Endothelial cell of umbilical vein (primary cell): ENCODE data around the gene SMIM14. TPM values are rescaled to one million over a fixed set of nuclear protein-coding genes. Genes with fewer than 3 reads are reported as not detected.

Experiments used
- BruUV-seq: library from RNA; stranded (reverse); fragments of 400-500 nt; replicated peaks from 2 replicates; lab custom pipeline; 2021; lab: Mats Ljungman, UMichigan
- CTCF ChIA-PET: fragments of 300-600, 350-600 bp; sonication (Branson Sonifier 250); formaldehyde crosslinking; loops from one replicate; lab custom pipeline; 2021; ENCODE audit warnings: antibody characterized with exemption, inconsistent platforms; lab: Charles Lee
- POLR2A ChIA-PET: fragments of 300-600, 350-600 bp; sonication (Branson Sonifier 250); formaldehyde crosslinking; loops from one replicate; lab custom pipeline; 2021; ENCODE audit warnings: antibody characterized with exemption, inconsistent platforms; lab: Charles Lee
- DNase-seq: peaks from one replicate; pipeline ENCODE4 v3.0.0-alpha.2; 2011; ENCODE audit warnings: low read depth, low spot score
- FAIRE-seq: peaks from 2 replicates; lab custom pipeline; 2011; peaks lifted over from hg19 to GRCh38; lab: Jason Lieb, UNC
- H2AFZ ChIP-seq: 2 replicates; pipeline ENCODE4 v1.6.0; 2012; ENCODE audit warnings: low read depth, low read length, control low read depth, inconsistent platforms
- H3K27ac ChIP-seq: 2 replicates; pipeline ENCODE4 v1.5.1; 2011; ENCODE audit warnings: low read depth, mild to moderate bottlenecking, control low read depth, low read length, moderate library complexity; ENCODE audit not compliant: insufficient read depth
- H3K27me3 ChIP-seq, 2 experiments: 2 replicates each; pipeline versions ENCODE4 v1.6.0 to v1.6.1; 2011; ENCODE audit warnings: low read length in 2 of 2, mixed read lengths in 1 of 2; ENCODE audit not compliant: control insufficient read depth in 2 of 2, insufficient read depth in 2 of 2
- H3K36me3 ChIP-seq, 2 experiments: 2 replicates in 1 of 2; 3 replicates in 1 of 2; pipeline ENCODE4 v1.5.1; 2011; ENCODE audit warnings: low read length in 2 of 2, mild to moderate bottlenecking in 1 of 2, moderate library complexity in 1 of 2; ENCODE audit not compliant: control insufficient read depth in 2 of 2, insufficient read depth in 2 of 2; ENCODE audit errors: extremely low read depth in 1 of 2
- H3K4me1 ChIP-seq: 3 replicates; pipeline ENCODE4 v1.5.1; 2011; ENCODE audit warnings: mild to moderate bottlenecking, low read length; ENCODE audit not compliant: control insufficient read depth, insufficient read depth; ENCODE audit errors: extremely low read depth
- H3K4me2 ChIP-seq: 2 replicates; pipeline ENCODE4 v1.6.1; 2011; ENCODE audit warnings: low read length, control low read depth, mixed read lengths; ENCODE audit not compliant: insufficient read depth
- H3K4me3 ChIP-seq, 3 experiments: fragments of 200-600 bp in 1 of 3; sonication (generic), shearing (Covaris generic) in 1 of 3; replicated peaks in 1 of 3; 2 replicates each; pipeline ENCODE4 v1.5.1; 2011 to 2016; ENCODE audit warnings: control low read depth in 3 of 3, low read length in 3 of 3, mild to moderate bottlenecking in 2 of 3, inconsistent platforms in 1 of 3, low read depth in 1 of 3, moderate library complexity in 1 of 3; ENCODE audit not compliant: insufficient read depth in 1 of 3
- H3K79me2 ChIP-seq: 2 replicates; pipeline ENCODE4 v1.6.0; 2012; ENCODE audit warnings: low read length, inconsistent platforms; ENCODE audit not compliant: control insufficient read depth, insufficient read depth
- H3K9ac ChIP-seq: replicated peaks from 2 replicates; pipeline ENCODE3; 2011; ENCODE audit warnings: low read length, control low read depth; ENCODE audit not compliant: insufficient read depth; ENCODE audit errors: extremely low read depth
- H3K9me1 ChIP-seq: replicated peaks from 3 replicates; pipeline ENCODE4 v1.6.0; 2011; ENCODE audit warnings: mild to moderate bottlenecking, low read length; ENCODE audit not compliant: control insufficient read depth, insufficient read depth; ENCODE audit errors: extremely low read depth
- H3K9me3 ChIP-seq: replicated peaks from 2 replicates; pipeline ENCODE4 v1.5.1; 2012; ENCODE audit warnings: low read length, inconsistent platforms; ENCODE audit not compliant: control insufficient read depth, insufficient read depth
- H4K20me1 ChIP-seq: replicated peaks from 2 replicates; pipeline ENCODE3; 2011; ENCODE audit warnings: mild to moderate bottlenecking, low read length; ENCODE audit not compliant: control insufficient read depth, insufficient read depth; ENCODE audit errors: extremely low read depth
- EZH2 ChIP-seq: IDR thresholded peaks from 2 replicates; pipeline ENCODE4 v1.6.1; 2012; ENCODE audit warnings: borderline replicate concordance, low read depth, mild to moderate bottlenecking, moderate library complexity, low read length, inconsistent platforms; ENCODE audit not compliant: severe bottlenecking
- FOS ChIP-seq: IDR thresholded peaks from 2 replicates; pipeline ENCODE4 v1.6.1; 2011; ENCODE audit warnings: mild to moderate bottlenecking, low read length, moderate library complexity, borderline replicate concordance; ENCODE audit not compliant: insufficient read depth
- GATA2 ChIP-seq: IDR thresholded peaks from 2 replicates; pipeline ENCODE4 v1.7.0; 2011; ENCODE audit warnings: low read depth, mild to moderate bottlenecking, moderate library complexity, mixed read lengths, low read length; ENCODE audit not compliant: insufficient read length, insufficient read depth
- JUN ChIP-seq: IDR thresholded peaks from 2 replicates; pipeline ENCODE4 v1.6.1; 2011; ENCODE audit warnings: borderline replicate concordance, low read depth; ENCODE audit not compliant: insufficient read length, insufficient read depth
- MYC ChIP-seq: IDR thresholded peaks from one replicate; pipeline ENCODE4 v1.6.1; 2011; ENCODE audit warnings: mild to moderate bottlenecking, low read depth, low read length
- POLR2A ChIP-seq: IDR thresholded peaks from 2 replicates; pipeline ENCODE4 v1.6.1; 2012; ENCODE audit warnings: low read depth, mild to moderate bottlenecking, control low read depth, low read length
- POLR2AphosphoS5 ChIP-seq: IDR thresholded peaks from 2 replicates; pipeline ENCODE4 v1.6.1; 2012; ENCODE audit warnings: low read depth, mild to moderate bottlenecking, control low read depth, low read length, moderate library complexity; ENCODE audit not compliant: insufficient read depth
- dilution Hi-C: fragments of 300-500 bp; cut with MboI; formaldehyde crosslinking; loops from one replicate; pipeline ENCODE4 v1.15.0; 2019; ENCODE audit warnings: low sequenced_read_pairs; ENCODE audit not compliant: extremely low pct_ligation_motif_present
- intact Hi-C: fragments of 100-400 bp; cut with micrococcal nuclease; formaldehyde crosslinking; loops from one replicate; pipeline ENCODE4 v1.10.0; 2022
- polyA plus RNA-seq, 4 experiments: library from polyadenylated mRNA; depleted of rRNA in 3 of 4; stranded (reverse) in 3 of 4; unstranded in 1 of 4; fragments of >200 nt; gene quantifications; 2 replicates each; pipeline versions ENCODE4 v1.2.1 to v1.2.3, GENCODE V29; 2011 to 2012; ENCODE audit warnings: missing spikeins in 1 of 4
- total RNA-seq: library from RNA; stranded (reverse); gene quantifications from 2 replicates; pipeline ENCODE4 v1.2.3, GENCODE V29; 2021
- TF ChIP-seq, protein P1 (sequence below), 2 donors: IDR thresholded peaks; 1 replicate in 1 of 2; 2 replicates in 1 of 2; pipeline ENCODE4 v1.5.1; 2011; ENCODE audit warnings: low read length in 2 of 2, mild to moderate bottlenecking in 2 of 2, moderate library complexity in 2 of 2, control low read depth in 1 of 2, inconsistent platforms in 1 of 2, low read depth in 1 of 2; ENCODE audit not compliant: insufficient read depth in 1 of 2; ENCODE audit errors: extremely low read depth in 1 of 2
- TF ChIP-seq, protein P2 (sequence below): IDR thresholded peaks from 2 replicates; pipeline ENCODE4 v1.6.1; 2011; ENCODE audit not compliant: insufficient read depth, insufficient read length

SMIM14 gene
- total and polyA plus RNA-seq, 2 donors (not counting 3 experiments of a cell fraction or from before 2014, with no cell fraction given), result 12.3 to 15.4 TPM

DNA sequence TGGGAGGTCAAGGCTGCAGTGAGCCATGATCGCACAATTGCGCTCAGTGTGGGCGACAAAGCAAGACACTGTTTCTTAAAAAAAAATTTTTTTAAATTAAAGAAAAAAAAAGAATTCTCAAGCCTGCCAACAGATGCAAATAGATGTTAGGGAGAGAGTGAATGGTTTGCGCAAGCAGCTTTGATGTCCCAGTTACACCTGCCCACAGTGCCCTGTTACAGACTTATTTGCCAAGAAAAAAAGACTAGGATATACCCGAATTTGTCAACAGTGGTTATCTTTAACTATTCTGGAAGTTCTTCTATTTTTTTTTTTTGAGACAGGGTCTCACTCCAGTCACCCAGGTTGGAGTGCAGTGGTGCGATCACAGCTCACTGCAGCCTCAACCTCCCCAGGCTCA is 67.2 kb downstream of the SMIM14 start:
- Histone ChIP-seq H3K79me2 (no peaks in the 10 kb centered on the region), H4K20me1 (no peaks in the 10 kb centered on the region), H3K4me3 (no peak overlapping the region), H3K36me3 (no peaks in the 10 kb centered on the region), H3K27ac (no peak overlapping the region), H2AFZ (no peak overlapping the region), H3K4me2 (no peak overlapping the region), H3K27me3 (no peaks in the 10 kb centered on the region), H3K9me1 (no peaks in the 10 kb centered on the region), H3K9ac (no peak overlapping the region), H3K4me1 (no peaks in the 10 kb centered on the region), H3K9me3 (no peaks in the 10 kb centered on the region)
- intact Hi-C loops (no loop called here), dilution Hi-C loops (no loop called here)
- no peak for TF ChIP-seq EZH2
- TF ChIP-seq GATA2, result no peak
- TF ChIP-seq FOS, result no peak
- no peak for TF ChIP-seq MYC
- TF ChIP-seq, protein P1, sequence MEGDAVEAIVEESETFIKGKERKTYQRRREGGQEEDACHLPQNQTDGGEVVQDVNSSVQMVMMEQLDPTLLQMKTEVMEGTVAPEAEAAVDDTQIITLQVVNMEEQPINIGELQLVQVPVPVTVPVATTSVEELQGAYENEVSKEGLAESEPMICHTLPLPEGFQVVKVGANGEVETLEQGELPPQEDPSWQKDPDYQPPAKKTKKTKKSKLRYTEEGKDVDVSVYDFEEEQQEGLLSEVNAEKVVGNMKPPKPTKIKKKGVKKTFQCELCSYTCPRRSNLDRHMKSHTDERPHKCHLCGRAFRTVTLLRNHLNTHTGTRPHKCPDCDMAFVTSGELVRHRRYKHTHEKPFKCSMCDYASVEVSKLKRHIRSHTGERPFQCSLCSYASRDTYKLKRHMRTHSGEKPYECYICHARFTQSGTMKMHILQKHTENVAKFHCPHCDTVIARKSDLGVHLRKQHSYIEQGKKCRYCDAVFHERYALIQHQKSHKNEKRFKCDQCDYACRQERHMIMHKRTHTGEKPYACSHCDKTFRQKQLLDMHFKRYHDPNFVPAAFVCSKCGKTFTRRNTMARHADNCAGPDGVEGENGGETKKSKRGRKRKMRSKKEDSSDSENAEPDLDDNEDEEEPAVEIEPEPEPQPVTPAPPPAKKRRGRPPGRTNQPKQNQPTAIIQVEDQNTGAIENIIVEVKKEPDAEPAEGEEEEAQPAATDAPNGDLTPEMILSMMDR (IDR thresholded peaks at IDR 0.05; ENCODE audit: extremely low read depth in 1 of 2, insufficient read depth in 1 of 2, low read depth in 1 of 2, low read length in 2 of 2), result no peak
- no peak for TF ChIP-seq JUN
- TF ChIP-seq POLR2A, result no peak
- no peak for TF ChIP-seq POLR2AphosphoS5
- TF ChIP-seq, protein P2, sequence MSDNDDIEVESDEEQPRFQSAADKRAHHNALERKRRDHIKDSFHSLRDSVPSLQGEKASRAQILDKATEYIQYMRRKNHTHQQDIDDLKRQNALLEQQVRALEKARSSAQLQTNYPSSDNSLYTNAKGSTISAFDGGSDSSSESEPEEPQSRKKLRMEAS, result no peak
- ChIA-PET POLR2A (no interaction called here), CTCF (interaction anchor here (0.6 kb wide), 1 partner anchor 60 kb away, joined by 3 read pairs; no protein-coding TSS in a partner anchor)
- no TSS peak for BruUV-seq
- no peak for FAIRE-seq
- no peak for DNase-seq
